Measurements from ENCODE around the gene SPAG16. TPM values are rescaled to one million over a fixed set of nuclear protein-coding genes. Genes with fewer than 3 reads are reported as not detected.

SPAG16 gene
- total RNA-seq, 2 experiments from 2014 or later = 2.8 to 3.2 TPM

DNA sequence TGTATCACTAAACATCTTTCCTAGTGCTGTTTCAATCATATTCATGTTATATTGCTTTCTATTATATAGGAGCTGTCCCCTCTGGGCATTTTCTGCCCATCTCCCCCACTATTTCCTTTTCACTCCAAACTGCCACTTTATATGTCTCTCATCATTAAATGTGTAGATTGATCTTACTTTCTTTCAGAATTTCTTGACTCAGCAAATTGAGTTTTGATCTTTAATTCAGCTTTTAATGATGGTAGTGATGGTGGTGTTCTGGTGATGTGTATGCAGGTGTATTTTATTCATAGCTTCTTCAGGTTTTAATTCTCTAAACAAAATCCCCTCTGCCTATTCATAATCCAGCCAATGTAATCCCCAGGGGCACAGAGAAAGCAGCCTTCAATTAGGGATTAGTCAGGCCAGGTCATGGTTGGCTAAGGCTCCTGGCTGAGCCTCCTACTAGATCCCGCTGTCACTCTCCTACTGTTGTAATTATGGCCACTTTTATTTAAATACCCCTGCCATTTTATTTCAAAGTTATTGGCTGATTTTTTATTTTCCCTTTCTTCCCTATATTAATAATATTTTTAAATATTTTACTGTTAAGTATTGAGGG lies 325.4 kb downstream of the SPAG16 start:
- CTCF ChIA-PET = no interaction called here
- Mint-ChIP-seq H3K27me3 (no peaks in the 10 kb centered on the region), H3K4me1 (ENCODE audit: low read depth) (no peaks in the 10 kb centered on the region), H3K27ac (no peak overlapping the region), H3K9me3 (no peaks in the 10 kb centered on the region), H3K36me3 (ENCODE audit: low read depth) (no peaks in the 10 kb centered on the region), H3K4me3 (no peak overlapping the region)
- H3K9me3 ChIP-seq (ENCODE audit: control insufficient read depth in 1 of 2, insufficient read depth in 1 of 2, low read length in 2 of 2) = peaks cover 0 to 13% of the 10 kb centered on the region in 2 experiments
- H3K27me3 ChIP-seq (ENCODE audit: control insufficient read depth in 1 of 2, insufficient read depth in 2 of 2, low read length in 2 of 2) = no peaks in the 10 kb centered on the region
- intact Hi-C loops (cut with DNase I, micrococcal nuclease) = no loop called here
- TF ChIP-seq, protein P1, sequence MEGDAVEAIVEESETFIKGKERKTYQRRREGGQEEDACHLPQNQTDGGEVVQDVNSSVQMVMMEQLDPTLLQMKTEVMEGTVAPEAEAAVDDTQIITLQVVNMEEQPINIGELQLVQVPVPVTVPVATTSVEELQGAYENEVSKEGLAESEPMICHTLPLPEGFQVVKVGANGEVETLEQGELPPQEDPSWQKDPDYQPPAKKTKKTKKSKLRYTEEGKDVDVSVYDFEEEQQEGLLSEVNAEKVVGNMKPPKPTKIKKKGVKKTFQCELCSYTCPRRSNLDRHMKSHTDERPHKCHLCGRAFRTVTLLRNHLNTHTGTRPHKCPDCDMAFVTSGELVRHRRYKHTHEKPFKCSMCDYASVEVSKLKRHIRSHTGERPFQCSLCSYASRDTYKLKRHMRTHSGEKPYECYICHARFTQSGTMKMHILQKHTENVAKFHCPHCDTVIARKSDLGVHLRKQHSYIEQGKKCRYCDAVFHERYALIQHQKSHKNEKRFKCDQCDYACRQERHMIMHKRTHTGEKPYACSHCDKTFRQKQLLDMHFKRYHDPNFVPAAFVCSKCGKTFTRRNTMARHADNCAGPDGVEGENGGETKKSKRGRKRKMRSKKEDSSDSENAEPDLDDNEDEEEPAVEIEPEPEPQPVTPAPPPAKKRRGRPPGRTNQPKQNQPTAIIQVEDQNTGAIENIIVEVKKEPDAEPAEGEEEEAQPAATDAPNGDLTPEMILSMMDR (IDR thresholded peaks at IDR 0.05) = no peak
- H3K27ac ChIP-seq (ENCODE audit: low read depth in 1 of 2, low read length in 2 of 2) = no peak overlapping the region
- DNase-seq (no peak), ATAC-seq (ENCODE audit: poor library complexity) (no peak)
- POLR2A ChIA-PET = no interaction called here
- no peaks in the 10 kb centered on the region for H3K36me3 ChIP-seq (ENCODE audit: insufficient read depth, low read length)
- H3K4me1 ChIP-seq (ENCODE audit: insufficient read depth, low read length) = no peaks in the 10 kb centered on the region
- no peak overlapping the region for H3K4me3 ChIP-seq (ENCODE audit: low read length)

DNA sequence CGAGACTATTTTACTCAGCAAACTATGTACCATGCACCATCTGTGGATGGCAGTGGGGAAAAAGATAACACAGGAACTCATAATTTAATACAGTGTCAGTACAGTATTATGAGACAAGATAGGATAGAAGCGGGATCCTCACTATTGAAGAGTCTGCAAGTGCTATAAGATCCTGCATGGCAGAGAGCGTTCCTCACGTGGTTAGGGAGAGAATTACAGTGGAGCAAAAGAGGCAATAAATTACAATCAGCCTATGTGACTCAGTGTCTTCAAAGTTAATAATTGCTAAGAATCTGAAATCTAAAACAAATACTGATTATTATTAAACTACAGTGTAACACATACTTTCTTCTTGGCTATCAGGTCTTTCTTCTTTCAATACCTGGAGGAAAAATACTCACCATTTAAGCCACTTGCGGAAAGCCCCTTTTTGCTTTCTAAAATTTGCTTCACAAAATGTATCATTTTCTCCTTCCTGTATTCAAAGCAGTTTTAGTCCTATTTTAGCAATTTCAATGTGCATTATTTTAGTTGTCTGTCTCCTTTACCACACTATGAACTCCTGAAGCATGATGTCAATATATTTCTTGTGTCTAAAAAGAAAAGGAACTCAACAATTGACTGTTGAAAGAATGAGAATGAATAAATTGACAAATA lies 342.9 kb downstream of the SPAG16 start:
- H3K4me1 ChIP-seq (ENCODE audit: insufficient read depth, low read length) = no peaks in the 10 kb centered on the region
- H3K9me3 ChIP-seq (ENCODE audit: control insufficient read depth in 1 of 2, insufficient read depth in 1 of 2, low read length in 2 of 2) = peaks cover 0 to 6% of the 10 kb centered on the region in 2 experiments
- Mint-ChIP-seq H3K36me3 (ENCODE audit: low read depth) (no peaks in the 10 kb centered on the region), H3K4me1 (ENCODE audit: low read depth) (no peaks in the 10 kb centered on the region), H3K4me3 (no peak overlapping the region), H3K27ac (no peak overlapping the region), H3K9me3 (peaks cover 8% of the 10 kb centered on the region), H3K27me3 (no peaks in the 10 kb centered on the region)
- no peak overlapping the region for H3K4me3 ChIP-seq (ENCODE audit: low read length)
- no peaks in the 10 kb centered on the region for H3K27me3 ChIP-seq (ENCODE audit: control insufficient read depth in 1 of 2, insufficient read depth in 2 of 2, low read length in 2 of 2)
- intact Hi-C loops (cut with DNase I, micrococcal nuclease) = no loop called here
- DNase-seq (no peak), ATAC-seq (ENCODE audit: poor library complexity) (no peak)
- no peak overlapping the region for H3K27ac ChIP-seq (ENCODE audit: low read depth in 1 of 2, low read length in 2 of 2)
- POLR2A ChIA-PET = no interaction called here
- CTCF ChIA-PET = no interaction called here
- no peaks in the 10 kb centered on the region for H3K36me3 ChIP-seq (ENCODE audit: insufficient read depth, low read length)
- TF ChIP-seq, protein P1 (IDR thresholded peaks at IDR 0.05) = no peak

DNA sequence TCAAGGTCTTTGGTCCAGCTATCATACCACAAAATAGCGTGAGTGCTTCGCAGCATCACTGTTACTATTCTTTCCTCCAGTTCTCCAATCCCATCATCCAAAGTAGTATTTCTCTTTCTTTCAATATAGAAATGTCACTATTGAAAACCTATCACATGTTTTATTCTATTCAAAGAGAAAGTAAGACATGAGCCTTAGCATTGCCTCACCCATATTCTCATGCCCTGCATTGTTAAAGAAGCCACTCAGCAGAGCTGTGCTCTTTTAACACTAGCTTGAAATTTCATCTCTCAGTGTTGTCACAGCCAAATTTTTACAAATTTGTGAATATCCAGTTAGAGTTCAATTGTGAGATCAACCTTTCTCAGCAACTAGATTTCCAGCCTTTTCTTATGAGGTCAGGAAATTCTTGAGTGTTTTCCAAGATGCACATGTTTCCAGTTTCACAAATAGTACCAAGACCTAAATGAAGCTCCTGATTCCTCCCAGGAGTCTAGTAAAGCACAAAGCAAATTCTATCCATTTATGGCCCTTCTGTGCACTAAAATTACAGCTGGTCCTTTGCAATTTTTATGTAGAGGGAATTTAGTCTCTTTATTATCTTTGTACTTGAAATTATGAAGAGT lies 343.7 kb downstream of the SPAG16 start:
- Mint-ChIP-seq H3K9me3 (peaks cover 8% of the 10 kb centered on the region), H3K27ac (no peak overlapping the region), H3K4me1 (ENCODE audit: low read depth) (no peaks in the 10 kb centered on the region), H3K27me3 (no peaks in the 10 kb centered on the region), H3K4me3 (no peak overlapping the region), H3K36me3 (ENCODE audit: low read depth) (no peaks in the 10 kb centered on the region)
- Histone ChIP-seq H3K36me3 (ENCODE audit: insufficient read depth, low read length) (no peaks in the 10 kb centered on the region), H3K27me3 (ENCODE audit: control insufficient read depth in 1 of 2, insufficient read depth in 2 of 2, low read length in 2 of 2) (no peaks in the 10 kb centered on the region), H3K4me3 (ENCODE audit: low read length) (no peak overlapping the region), H3K4me1 (ENCODE audit: insufficient read depth, low read length) (no peaks in the 10 kb centered on the region), H3K27ac (ENCODE audit: low read depth in 1 of 2, low read length in 2 of 2) (no peak overlapping the region), H3K9me3 (ENCODE audit: control insufficient read depth in 1 of 2, insufficient read depth in 1 of 2, low read length in 2 of 2) (peaks cover 0 to 6% of the 10 kb centered on the region in 2 experiments)
- no peak for ATAC-seq (ENCODE audit: poor library complexity)
- POLR2A ChIA-PET = no interaction called here
- TF ChIP-seq, protein P1 (IDR thresholded peaks at IDR 0.05) = no peak
- DNase-seq = no peak
- CTCF ChIA-PET = no interaction called here
- intact Hi-C loops (cut with DNase I, micrococcal nuclease) = no loop called here
